Endothelial cell of umbilical vein (primary cell): ENCODE results near the gene P3H2. TPM values are rescaled to one million over a fixed set of nuclear protein-coding genes. Genes with fewer than 3 reads are reported as not detected.

ENCODE experiments used
- BruUV-seq: library from RNA; stranded (reverse); fragments of 400-500 nt; replicated peaks from 2 replicates; lab custom pipeline; 2021; lab: Mats Ljungman, UMichigan
- CTCF ChIA-PET: fragments of 300-600, 350-600 bp; sonication (Branson Sonifier 250); formaldehyde crosslinking; loops from one replicate; lab custom pipeline; 2021; ENCODE audit warnings: antibody characterized with exemption, inconsistent platforms; lab: Charles Lee
- POLR2A ChIA-PET: fragments of 300-600, 350-600 bp; sonication (Branson Sonifier 250); formaldehyde crosslinking; loops from one replicate; lab custom pipeline; 2021; ENCODE audit warnings: antibody characterized with exemption, inconsistent platforms; lab: Charles Lee
- DNase-seq: peaks from one replicate; pipeline ENCODE4 v3.0.0-alpha.2; 2011; ENCODE audit warnings: low read depth, low spot score
- FAIRE-seq: peaks from 2 replicates; lab custom pipeline; 2011; peaks lifted over from hg19 to GRCh38; lab: Jason Lieb, UNC
- H2AFZ ChIP-seq: 2 replicates; pipeline ENCODE4 v1.6.0; 2012; ENCODE audit warnings: low read depth, low read length, control low read depth, inconsistent platforms
- H3K27ac ChIP-seq: 2 replicates; pipeline ENCODE4 v1.5.1; 2011; ENCODE audit warnings: low read depth, mild to moderate bottlenecking, control low read depth, low read length, moderate library complexity; ENCODE audit not compliant: insufficient read depth
- H3K27me3 ChIP-seq, 2 experiments: 2 replicates each; pipeline versions ENCODE4 v1.6.0 to v1.6.1; 2011; ENCODE audit warnings: low read length in 2 of 2, mixed read lengths in 1 of 2; ENCODE audit not compliant: control insufficient read depth in 2 of 2, insufficient read depth in 2 of 2
- H3K36me3 ChIP-seq, 2 experiments: 2 replicates in 1 of 2; 3 replicates in 1 of 2; pipeline ENCODE4 v1.5.1; 2011; ENCODE audit warnings: low read length in 2 of 2, mild to moderate bottlenecking in 1 of 2, moderate library complexity in 1 of 2; ENCODE audit not compliant: control insufficient read depth in 2 of 2, insufficient read depth in 2 of 2; ENCODE audit errors: extremely low read depth in 1 of 2
- H3K4me1 ChIP-seq: 3 replicates; pipeline ENCODE4 v1.5.1; 2011; ENCODE audit warnings: mild to moderate bottlenecking, low read length; ENCODE audit not compliant: control insufficient read depth, insufficient read depth; ENCODE audit errors: extremely low read depth
- H3K4me2 ChIP-seq: 2 replicates; pipeline ENCODE4 v1.6.1; 2011; ENCODE audit warnings: low read length, control low read depth, mixed read lengths; ENCODE audit not compliant: insufficient read depth
- H3K4me3 ChIP-seq, 3 experiments: fragments of 200-600 bp in 1 of 3; sonication (generic), shearing (Covaris generic) in 1 of 3; replicated peaks in 1 of 3; 2 replicates each; pipeline ENCODE4 v1.5.1; 2011 to 2016; ENCODE audit warnings: control low read depth in 3 of 3, low read length in 3 of 3, mild to moderate bottlenecking in 2 of 3, inconsistent platforms in 1 of 3, low read depth in 1 of 3, moderate library complexity in 1 of 3; ENCODE audit not compliant: insufficient read depth in 1 of 3
- H3K79me2 ChIP-seq: 2 replicates; pipeline ENCODE4 v1.6.0; 2012; ENCODE audit warnings: low read length, inconsistent platforms; ENCODE audit not compliant: control insufficient read depth, insufficient read depth
- H3K9ac ChIP-seq: replicated peaks from 2 replicates; pipeline ENCODE3; 2011; ENCODE audit warnings: low read length, control low read depth; ENCODE audit not compliant: insufficient read depth; ENCODE audit errors: extremely low read depth
- H3K9me1 ChIP-seq: replicated peaks from 3 replicates; pipeline ENCODE4 v1.6.0; 2011; ENCODE audit warnings: mild to moderate bottlenecking, low read length; ENCODE audit not compliant: control insufficient read depth, insufficient read depth; ENCODE audit errors: extremely low read depth
- H3K9me3 ChIP-seq: replicated peaks from 2 replicates; pipeline ENCODE4 v1.5.1; 2012; ENCODE audit warnings: low read length, inconsistent platforms; ENCODE audit not compliant: control insufficient read depth, insufficient read depth
- H4K20me1 ChIP-seq: replicated peaks from 2 replicates; pipeline ENCODE3; 2011; ENCODE audit warnings: mild to moderate bottlenecking, low read length; ENCODE audit not compliant: control insufficient read depth, insufficient read depth; ENCODE audit errors: extremely low read depth
- CTCF ChIP-seq, 2 donors: IDR thresholded peaks; 1 replicate in 1 of 2; 2 replicates in 1 of 2; pipeline ENCODE4 v1.5.1; 2011; ENCODE audit warnings: low read length in 2 of 2, mild to moderate bottlenecking in 2 of 2, moderate library complexity in 2 of 2, control low read depth in 1 of 2, inconsistent platforms in 1 of 2, low read depth in 1 of 2; ENCODE audit not compliant: insufficient read depth in 1 of 2; ENCODE audit errors: extremely low read depth in 1 of 2
- EZH2 ChIP-seq: IDR thresholded peaks from 2 replicates; pipeline ENCODE4 v1.6.1; 2012; ENCODE audit warnings: borderline replicate concordance, low read depth, mild to moderate bottlenecking, moderate library complexity, low read length, inconsistent platforms; ENCODE audit not compliant: severe bottlenecking
- FOS ChIP-seq: IDR thresholded peaks from 2 replicates; pipeline ENCODE4 v1.6.1; 2011; ENCODE audit warnings: mild to moderate bottlenecking, low read length, moderate library complexity, borderline replicate concordance; ENCODE audit not compliant: insufficient read depth
- GATA2 ChIP-seq: IDR thresholded peaks from 2 replicates; pipeline ENCODE4 v1.7.0; 2011; ENCODE audit warnings: low read depth, mild to moderate bottlenecking, moderate library complexity, mixed read lengths, low read length; ENCODE audit not compliant: insufficient read length, insufficient read depth
- JUN ChIP-seq: IDR thresholded peaks from 2 replicates; pipeline ENCODE4 v1.6.1; 2011; ENCODE audit warnings: borderline replicate concordance, low read depth; ENCODE audit not compliant: insufficient read length, insufficient read depth
- MAX ChIP-seq: IDR thresholded peaks from 2 replicates; pipeline ENCODE4 v1.6.1; 2011; ENCODE audit not compliant: insufficient read depth, insufficient read length
- MYC ChIP-seq: IDR thresholded peaks from one replicate; pipeline ENCODE4 v1.6.1; 2011; ENCODE audit warnings: mild to moderate bottlenecking, low read depth, low read length
- POLR2A ChIP-seq: IDR thresholded peaks from 2 replicates; pipeline ENCODE4 v1.6.1; 2012; ENCODE audit warnings: low read depth, mild to moderate bottlenecking, control low read depth, low read length
- POLR2AphosphoS5 ChIP-seq: IDR thresholded peaks from 2 replicates; pipeline ENCODE4 v1.6.1; 2012; ENCODE audit warnings: low read depth, mild to moderate bottlenecking, control low read depth, low read length, moderate library complexity; ENCODE audit not compliant: insufficient read depth
- dilution Hi-C: fragments of 300-500 bp; cut with MboI; formaldehyde crosslinking; loops from one replicate; pipeline ENCODE4 v1.15.0; 2019; ENCODE audit warnings: low sequenced_read_pairs; ENCODE audit not compliant: extremely low pct_ligation_motif_present
- intact Hi-C: fragments of 100-400 bp; cut with micrococcal nuclease; formaldehyde crosslinking; loops from one replicate; pipeline ENCODE4 v1.10.0; 2022
- polyA plus RNA-seq, 4 experiments: library from polyadenylated mRNA; depleted of rRNA in 3 of 4; stranded (reverse) in 3 of 4; unstranded in 1 of 4; fragments of >200 nt; gene quantifications; 2 replicates each; pipeline versions ENCODE4 v1.2.1 to v1.2.3, GENCODE V29; 2011 to 2012; ENCODE audit warnings: missing spikeins in 1 of 4
- total RNA-seq: library from RNA; stranded (reverse); gene quantifications from 2 replicates; pipeline ENCODE4 v1.2.3, GENCODE V29; 2021

The P3H2 gene
- total and polyA plus RNA-seq, 2 donors (not counting 3 experiments of a cell fraction or from before 2014, with no cell fraction given): 6.6 to 6.8 TPM

GRCh38 chr3:190084983-190085382 lies 35.7 kb downstream of the P3H2 start:
- DNase-seq (no peak), FAIRE-seq (no peak)
- BruUV-seq: no TSS peak
- H2AFZ ChIP-seq: no peak overlapping the region
- dilution Hi-C loops: no loop called here
- no peaks in the 10 kb centered on the region for H3K9me3 ChIP-seq
- no peaks in the 10 kb centered on the region for H3K9me1 ChIP-seq
- no peaks in the 10 kb centered on the region for H3K4me1 ChIP-seq
- no peaks in the 10 kb centered on the region for H4K20me1 ChIP-seq
- no peaks in the 10 kb centered on the region for H3K36me3 ChIP-seq
- H3K4me2 ChIP-seq: no peak overlapping the region
- no peaks in the 10 kb centered on the region for H3K27me3 ChIP-seq
- no peak overlapping the region for H3K27ac ChIP-seq
- ChIA-PET CTCF (interaction anchor here (0.8 to 1.4 kb wide), 5 partner anchors 14 to 124 kb away, joined by 3 to 5 read pairs (median 3); partner anchors contain the start of gene P3H2), POLR2A (interaction anchor here (0.6 kb wide), 1 partner anchor 44 kb away, joined by 3 read pairs; no protein-coding TSS in a partner anchor)
- no peak overlapping the region for H3K4me3 ChIP-seq
- H3K9ac ChIP-seq: no peak overlapping the region
- intact Hi-C loops: no loop called here
- TF ChIP-seq MAX (no peak), CTCF (IDR thresholded peaks at IDR 0.05; ENCODE audit: extremely low read depth in 1 of 2, insufficient read depth in 1 of 2, low read depth in 1 of 2, low read length in 2 of 2) (no peak), POLR2AphosphoS5 (no peak), MYC (no peak), GATA2 (no peak), POLR2A (no peak), JUN (no peak), EZH2 (no peak), FOS (no peak)
- no peaks in the 10 kb centered on the region for H3K79me2 ChIP-seq
